Erythroblast (primary cell): ENCODE data around the gene ADCY1.
"Not testable (repeated sequence)": the region's sequence is repeated elsewhere in the genome, so short reads cannot be mapped to it uniquely, and the experiment has no call there.

ENCODE experiments used
- DNase-seq, 2 experiments: peaks; one replicate each; lab custom pipeline; 2025; lab: John Stamatoyannopoulos, UW
- GATA1 ChIP-seq: IDR thresholded peaks from 2 replicates; pipeline ENCODE4 v1.6.1; 2011; ENCODE audit warnings: low read depth, mild to moderate bottlenecking, control low read depth, low read length, moderate library complexity
- POLR2A ChIP-seq: IDR thresholded peaks from 2 replicates; pipeline ENCODE4 v1.6.1; 2011; ENCODE audit warnings: mild to moderate bottlenecking, low read length

The ADCY1 gene

GRCh38 chr7:45573661-45574415 lies at the start of gene ADCY1:
ADCY1 (plus strand) TSS chr7:45574368; CDS start chr7:45574544, 176 bp downstream.
- TF ChIP-seq POLR2A (no peak), GATA1 (no peak)
- peak; percentile 32 to 40 for DNase-seq

GRCh38 chr7:45524445-45524844 lies 49.7 kb upstream of the ADCY1 start:
- DNase-seq = no peak
- no peak for TF ChIP-seq POLR2A
- no peak for TF ChIP-seq GATA1

- TF ChIP-seq GATA1 = no peak
- no peak for TF ChIP-seq POLR2A
- no peak for DNase-seq
Measured at GRCh38 chr7:45525057-45525456, 49.1 kb upstream of the ADCY1 start.

GRCh38 chr7:45543473-45543872 lies 30.7 kb upstream of the ADCY1 start:
- TF ChIP-seq GATA1 = no peak
- DNase-seq = no peak

GRCh38 chr7:45545105-45545710 lies 29.0 kb upstream of the ADCY1 start:
- not testable (repeated sequence) for DNase-seq

- DNase-seq = not testable (repeated sequence)
Measured at GRCh38 chr7:45548917-45549316, 25.3 kb upstream of the ADCY1 start.

- DNase-seq = no peak
- no peak for TF ChIP-seq POLR2A
- TF ChIP-seq GATA1 = no peak
Measured at GRCh38 chr7:45563401-45563800, 10.8 kb upstream of the ADCY1 start.

GRCh38 chr7:45563941-45564461 lies 10.2 kb upstream of the ADCY1 start:
- no peak for DNase-seq
- TF ChIP-seq GATA1 (no peak), POLR2A (no peak)

GRCh38 chr7:45564485-45564884 lies 9.7 kb upstream of the ADCY1 start:
- DNase-seq = no peak
- no peak for TF ChIP-seq GATA1
- no peak for TF ChIP-seq POLR2A

GRCh38 chr7:45564886-45565455 lies 9.2 kb upstream of the ADCY1 start:
- TF ChIP-seq POLR2A (no peak), GATA1 (no peak)
- DNase-seq = no peak

- DNase-seq = no peak
- TF ChIP-seq GATA1 = no peak
- no peak for TF ChIP-seq POLR2A
Measured at GRCh38 chr7:45566386-45566785, 7.8 kb upstream of the ADCY1 start.

- DNase-seq = no peak
- TF ChIP-seq POLR2A (no peak), GATA1 (no peak)
Measured at GRCh38 chr7:45566961-45567360, 7.2 kb upstream of the ADCY1 start.

- no peak for DNase-seq
- no peak for TF ChIP-seq GATA1
- no peak for TF ChIP-seq POLR2A
Measured at GRCh38 chr7:45567713-45568112, 6.5 kb upstream of the ADCY1 start.

- DNase-seq = no peak
- no peak for TF ChIP-seq POLR2A
Measured at GRCh38 chr7:45568536-45569289, 5.5 kb upstream of the ADCY1 start.
